HCT116 (cell line): ENCODE measurements around the gene CREB3L1.

Experiments used
- RAD21 ChIP-seq: IDR thresholded peaks from 2 replicates; pipeline ENCODE4 v1.6.1; 2012; ENCODE audit warnings: low read depth, mild to moderate bottlenecking
- TF ChIP-seq, protein P1 (sequence below), 3 experiments: fragments of 200-600 bp in 1 of 3; sonication (generic) in 1 of 3; IDR thresholded peaks in 2 of 3; conservative IDR thresholded peaks in 1 of 3; 2 replicates each; pipeline ENCODE4 v1.5.1; 2012 to 2017; ENCODE audit warnings: low read depth in 2 of 3, low read length in 2 of 3, antibody characterized with exemption in 1 of 3, borderline replicate concordance in 1 of 3, control low read depth in 1 of 3, mild to moderate bottlenecking in 1 of 3, mixed read lengths in 1 of 3, mixed run types in 1 of 3, moderate library complexity in 1 of 3; ENCODE audit not compliant: insufficient read depth in 1 of 3

DNA sequence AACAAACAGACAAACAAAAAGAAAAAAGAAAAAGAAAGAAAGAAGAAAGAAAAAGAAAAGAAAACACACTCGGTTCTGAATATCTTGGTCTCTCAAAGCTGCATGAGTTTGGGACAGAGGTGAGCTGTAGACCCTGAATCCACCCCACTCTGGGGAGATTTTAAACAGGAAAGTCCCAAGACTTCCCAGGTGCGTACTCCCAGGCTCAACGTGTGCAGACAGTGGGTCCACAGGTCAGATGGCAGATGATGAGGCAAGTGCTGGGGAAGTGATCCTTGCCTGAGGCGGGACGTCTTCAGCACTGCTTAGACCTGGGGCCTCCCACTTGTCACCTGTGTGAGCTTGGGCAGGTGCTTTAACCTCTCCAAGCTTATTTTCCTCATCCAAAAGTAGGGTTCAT is 9.3 kb downstream of the CREB3L1 start:
- no peak for TF ChIP-seq RAD21
- TF ChIP-seq, protein P1, sequence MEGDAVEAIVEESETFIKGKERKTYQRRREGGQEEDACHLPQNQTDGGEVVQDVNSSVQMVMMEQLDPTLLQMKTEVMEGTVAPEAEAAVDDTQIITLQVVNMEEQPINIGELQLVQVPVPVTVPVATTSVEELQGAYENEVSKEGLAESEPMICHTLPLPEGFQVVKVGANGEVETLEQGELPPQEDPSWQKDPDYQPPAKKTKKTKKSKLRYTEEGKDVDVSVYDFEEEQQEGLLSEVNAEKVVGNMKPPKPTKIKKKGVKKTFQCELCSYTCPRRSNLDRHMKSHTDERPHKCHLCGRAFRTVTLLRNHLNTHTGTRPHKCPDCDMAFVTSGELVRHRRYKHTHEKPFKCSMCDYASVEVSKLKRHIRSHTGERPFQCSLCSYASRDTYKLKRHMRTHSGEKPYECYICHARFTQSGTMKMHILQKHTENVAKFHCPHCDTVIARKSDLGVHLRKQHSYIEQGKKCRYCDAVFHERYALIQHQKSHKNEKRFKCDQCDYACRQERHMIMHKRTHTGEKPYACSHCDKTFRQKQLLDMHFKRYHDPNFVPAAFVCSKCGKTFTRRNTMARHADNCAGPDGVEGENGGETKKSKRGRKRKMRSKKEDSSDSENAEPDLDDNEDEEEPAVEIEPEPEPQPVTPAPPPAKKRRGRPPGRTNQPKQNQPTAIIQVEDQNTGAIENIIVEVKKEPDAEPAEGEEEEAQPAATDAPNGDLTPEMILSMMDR (IDR thresholded peaks at IDR 0.05 in 2 of 3, conservative IDR thresholded peaks at IDR 0.05 in 1 of 3; ENCODE audit: borderline replicate concordance in 1 of 3, insufficient read depth in 1 of 3, low read depth in 2 of 3, low read length in 2 of 3), result no peak
